Cardiac fibroblast (primary cell): ENCODE data around the gene WWC2.
A peak's percentile ranks its signal among the peaks of the same experiment; 100 is the strongest.

Source experiments
- DNase-seq, 2 donors: peaks; one replicate each; pipeline versions ENCODE4 v3.0.0 to v3.0.0-alpha.2; 2010; ENCODE audit warnings: low read depth in 2 of 2
- H3K4me3 ChIP-seq, 2 donors: replicated peaks in 1 of 2; 1 replicate in 1 of 2; 2 replicates in 1 of 2; pipeline ENCODE4 v1.5.1; 2011; ENCODE audit warnings: low read depth in 2 of 2, low read length in 2 of 2, mild to moderate bottlenecking in 2 of 2, moderate library complexity in 1 of 2
- CTCF ChIP-seq: IDR thresholded peaks from one replicate; pipeline ENCODE4 v1.5.1; 2011; ENCODE audit warnings: low read depth, mild to moderate bottlenecking, low read length, inconsistent platforms

The WWC2 gene

DNA sequence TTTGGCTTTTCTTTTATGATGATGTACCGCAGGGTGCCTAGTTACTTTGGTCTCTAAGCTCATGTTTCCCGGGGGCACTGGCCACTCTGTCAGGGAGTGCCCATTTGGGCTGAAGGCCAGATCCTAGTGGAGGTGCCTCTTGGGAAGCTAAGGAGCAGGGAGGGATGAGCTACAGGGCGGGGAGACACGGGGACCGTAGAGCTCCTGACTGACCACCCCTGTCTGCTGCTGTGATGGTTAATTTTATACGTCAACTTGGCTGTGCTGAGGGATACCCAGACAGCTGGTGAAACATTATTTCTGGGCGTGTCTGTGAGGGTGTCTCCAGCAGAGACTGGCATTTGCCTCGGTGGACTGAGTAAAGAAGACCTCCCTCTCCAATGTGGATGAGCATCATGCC lies 248.1 kb downstream of the WWC2 start:
- TF ChIP-seq CTCF: no peak
- no peak for DNase-seq

GRCh38 chr4:183347566-183347965 lies 248.5 kb downstream of the WWC2 start:
- TF ChIP-seq CTCF: no peak
- no peak overlapping the region for H3K4me3 ChIP-seq
- peak; percentile 45 to 53 for DNase-seq

More for the DNA sequence above, 248.1 kb downstream of the WWC2 start:
- no peak overlapping the region for H3K4me3 ChIP-seq

- no peak for TF ChIP-seq CTCF
- no peak overlapping the region for H3K4me3 ChIP-seq
- DNase-seq: no peak
Observed at GRCh38 chr4:183348136-183348535, 249.1 kb downstream of the WWC2 start.

GRCh38 chr4:183348706-183349659 lies 249.9 kb downstream of the WWC2 start:
- no peak overlapping the region for H3K4me3 ChIP-seq
- no peak for TF ChIP-seq CTCF
- peak; percentile 87 to 90 for DNase-seq

DNA sequence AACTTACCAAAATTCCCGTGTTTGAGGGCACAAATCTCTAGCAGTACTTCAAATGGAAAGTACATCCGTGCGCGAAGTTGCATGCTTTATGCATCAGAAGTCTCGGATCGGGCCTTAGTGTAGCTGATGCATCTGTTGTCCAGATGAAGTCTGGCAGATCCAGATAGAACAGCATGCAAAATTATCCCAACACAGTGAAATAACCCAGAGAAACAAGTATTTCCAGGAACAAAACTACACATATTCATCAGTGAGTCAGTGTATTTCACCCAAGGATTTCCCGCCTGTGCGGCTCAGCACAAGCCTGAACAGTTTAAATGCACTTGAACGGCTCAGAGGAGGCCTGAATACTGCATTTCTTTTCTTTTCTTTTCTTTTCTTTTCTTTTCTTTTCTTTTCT lies 250.6 kb downstream of the WWC2 start:
- TF ChIP-seq CTCF: no peak
- peak in 1 of 2 donors; percentile 55 for DNase-seq
- H3K4me3 ChIP-seq: no peak overlapping the region

DNA sequence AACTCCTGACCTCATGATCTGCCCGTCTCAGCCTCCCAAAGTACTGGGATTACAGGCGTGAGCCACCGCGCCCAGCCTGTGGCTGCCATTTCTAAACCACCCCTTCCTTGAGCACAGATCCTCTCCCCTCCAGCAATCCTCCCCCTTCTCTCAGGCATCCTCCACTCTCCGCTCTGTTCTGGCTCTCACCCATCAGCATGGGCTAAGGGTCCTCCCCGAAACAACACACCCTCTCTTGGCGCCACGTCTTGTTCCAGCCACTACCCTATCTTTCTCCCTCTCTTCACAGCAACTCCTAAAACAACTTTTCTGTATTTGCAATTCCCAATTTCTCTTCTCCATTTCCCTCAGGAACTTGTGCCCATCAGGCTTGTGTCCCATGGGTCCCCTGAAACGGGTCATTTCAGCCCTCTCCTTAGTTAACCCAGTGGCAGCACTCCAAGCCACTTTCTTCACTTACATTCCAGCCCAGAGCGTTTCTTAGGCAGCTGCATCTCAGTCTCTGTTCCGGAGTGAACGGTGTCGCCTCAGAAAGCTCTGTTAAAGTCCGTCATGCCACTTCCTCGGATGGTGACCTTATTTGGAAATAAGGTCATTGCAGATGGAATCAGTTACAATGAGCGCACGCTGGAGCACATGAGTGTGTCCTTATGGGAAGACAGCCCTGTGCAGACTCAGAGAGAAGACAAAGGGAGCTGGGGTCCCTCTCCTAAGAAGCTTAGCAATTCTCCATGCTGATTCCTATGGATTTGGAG lies 251.4 kb downstream of the WWC2 start:
- no peak for TF ChIP-seq CTCF
- no peak overlapping the region for H3K4me3 ChIP-seq
- DNase-seq: no peak
